Omental fat pad (tissue), 4 donors: ENCODE data around the gene LAMC3. TPM values are rescaled to one million over a fixed set of nuclear protein-coding genes. Genes with fewer than 3 reads are reported as not detected.

ENCODE experiments used
- ATAC-seq: fragments of 150-250 bp; one replicate; pipeline ENCODE4 v1.9.1; 2016; ENCODE audit warnings: mild to moderate bottlenecking, moderate library complexity; ENCODE audit not compliant: low FRiP score
- DNase-seq: peaks from one replicate; pipeline ENCODE4 v3.0.0-alpha.2; 2019; ENCODE audit warnings: low spot score
- small RNA-seq: library from RNA; depleted of rRNA; stranded (forward); fragments of <200 nt; gene quantifications from one replicate; pipeline ENCODE3, GENCODE V24; 2016
- total RNA-seq, 4 donors: library from RNA; depleted of rRNA; stranded (reverse); fragments of >200 nt; gene quantifications; one replicate each; pipeline ENCODE4 v1.1.0, GENCODE V29; 2016
- TF ChIP-seq, protein P1 (sequence below), 3 donors: fragments of 450-650 bp; IDR thresholded peaks; one replicate each; pipeline ENCODE4 v1.5.1; 2016 to 2017; ENCODE audit warnings: antibody characterized with exemption in 3 of 3, mild to moderate bottlenecking in 3 of 3, moderate library complexity in 2 of 3

LAMC3 gene
- total RNA-seq, 4 donors from 2014 or later, result 0.09 to 1.9 (median 0.65) TPM

DNA sequence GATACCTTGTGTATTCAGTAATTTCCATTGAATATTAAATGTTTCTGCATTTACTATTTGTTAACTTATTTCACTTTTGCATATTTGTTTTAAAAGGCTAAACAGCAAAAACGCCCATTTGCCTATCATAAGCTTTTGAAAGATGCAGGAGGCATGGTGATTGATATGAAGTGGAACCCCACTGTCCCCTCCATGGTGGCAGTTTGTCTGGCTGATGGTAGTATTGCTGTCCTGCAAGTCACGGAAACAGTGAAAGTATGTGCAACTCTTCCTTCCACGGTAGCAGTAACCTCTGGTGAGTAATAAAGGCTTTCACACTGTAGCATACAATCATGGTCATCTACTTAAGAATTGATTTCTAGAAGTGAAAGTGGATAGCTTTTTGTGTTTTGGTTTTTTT lies 120.2 kb downstream of the LAMC3 start:
- TF ChIP-seq, protein P1, sequence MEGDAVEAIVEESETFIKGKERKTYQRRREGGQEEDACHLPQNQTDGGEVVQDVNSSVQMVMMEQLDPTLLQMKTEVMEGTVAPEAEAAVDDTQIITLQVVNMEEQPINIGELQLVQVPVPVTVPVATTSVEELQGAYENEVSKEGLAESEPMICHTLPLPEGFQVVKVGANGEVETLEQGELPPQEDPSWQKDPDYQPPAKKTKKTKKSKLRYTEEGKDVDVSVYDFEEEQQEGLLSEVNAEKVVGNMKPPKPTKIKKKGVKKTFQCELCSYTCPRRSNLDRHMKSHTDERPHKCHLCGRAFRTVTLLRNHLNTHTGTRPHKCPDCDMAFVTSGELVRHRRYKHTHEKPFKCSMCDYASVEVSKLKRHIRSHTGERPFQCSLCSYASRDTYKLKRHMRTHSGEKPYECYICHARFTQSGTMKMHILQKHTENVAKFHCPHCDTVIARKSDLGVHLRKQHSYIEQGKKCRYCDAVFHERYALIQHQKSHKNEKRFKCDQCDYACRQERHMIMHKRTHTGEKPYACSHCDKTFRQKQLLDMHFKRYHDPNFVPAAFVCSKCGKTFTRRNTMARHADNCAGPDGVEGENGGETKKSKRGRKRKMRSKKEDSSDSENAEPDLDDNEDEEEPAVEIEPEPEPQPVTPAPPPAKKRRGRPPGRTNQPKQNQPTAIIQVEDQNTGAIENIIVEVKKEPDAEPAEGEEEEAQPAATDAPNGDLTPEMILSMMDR (IDR thresholded peaks at IDR 0.05), result no peak
- ATAC-seq, result no peak

DNA sequence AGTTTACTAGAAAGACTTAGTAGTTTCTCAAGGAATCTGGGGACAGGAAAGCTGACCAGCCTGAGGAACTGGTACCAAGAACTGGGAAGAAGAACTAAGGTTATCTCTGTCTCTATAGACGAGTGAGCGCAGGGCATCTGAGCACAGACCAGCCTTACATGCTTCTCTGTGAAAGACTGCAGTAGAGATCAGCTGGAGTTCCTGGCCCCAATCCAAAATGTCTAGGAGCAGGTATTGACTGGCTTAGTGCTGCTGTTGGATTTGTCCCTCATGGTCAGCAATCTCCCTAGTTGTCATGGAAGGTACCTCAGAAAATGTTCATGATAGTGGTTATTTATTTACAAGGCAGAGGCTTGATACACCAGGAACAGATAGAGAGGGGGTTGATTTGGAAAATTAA lies 129.7 kb downstream of the LAMC3 start:
- DNase-seq, result no peak
- TF ChIP-seq, protein P1 (IDR thresholded peaks at IDR 0.05), result no peak
- no peak for ATAC-seq

More for the DNA sequence above, 120.2 kb downstream of the LAMC3 start:
- no peak for DNase-seq

DNA sequence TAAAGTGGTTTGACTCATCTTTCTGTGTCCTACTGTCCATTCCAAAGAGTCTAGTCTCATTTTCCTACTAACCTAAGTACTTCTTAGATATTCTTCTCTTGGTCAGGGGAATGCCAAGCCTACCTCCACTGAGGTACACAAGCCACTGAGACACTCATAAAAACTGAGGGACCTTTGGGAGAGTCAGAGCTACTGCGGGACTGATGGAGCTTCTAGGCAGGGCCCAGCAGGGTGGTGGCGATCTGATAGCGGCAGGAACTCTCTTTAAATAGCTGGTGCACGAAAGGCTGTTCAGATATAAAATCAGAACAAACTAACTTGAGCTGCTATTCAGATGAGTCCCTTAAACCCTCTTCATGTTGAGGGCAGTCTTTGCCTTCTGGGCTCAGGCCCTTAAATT lies 131.1 kb downstream of the LAMC3 start:
- no peak for DNase-seq
- TF ChIP-seq, protein P1 (IDR thresholded peaks at IDR 0.05), result no peak
- ATAC-seq, result no peak

DNA sequence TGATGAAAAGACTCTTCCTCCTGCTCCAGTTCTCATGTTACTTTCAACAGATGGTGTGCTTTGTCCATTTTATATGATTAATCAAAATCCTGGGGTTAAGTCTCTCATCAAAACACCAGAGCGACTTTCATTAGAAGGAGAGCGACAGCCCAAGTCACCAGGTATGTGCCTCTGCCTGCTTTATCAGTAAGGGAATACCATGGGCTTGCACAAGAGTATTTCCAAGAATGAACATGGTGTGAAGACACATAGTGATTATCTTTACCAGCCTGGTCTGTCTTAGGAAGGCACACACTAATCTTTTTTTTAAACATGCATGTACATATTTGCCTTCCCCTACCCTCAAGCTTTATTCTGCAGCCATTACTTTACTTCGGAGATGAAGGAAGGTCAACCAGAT lies 131.6 kb downstream of the LAMC3 start:
- ATAC-seq (no peak), DNase-seq (no peak)
- TF ChIP-seq, protein P1 (IDR thresholded peaks at IDR 0.05), result no peak

DNA sequence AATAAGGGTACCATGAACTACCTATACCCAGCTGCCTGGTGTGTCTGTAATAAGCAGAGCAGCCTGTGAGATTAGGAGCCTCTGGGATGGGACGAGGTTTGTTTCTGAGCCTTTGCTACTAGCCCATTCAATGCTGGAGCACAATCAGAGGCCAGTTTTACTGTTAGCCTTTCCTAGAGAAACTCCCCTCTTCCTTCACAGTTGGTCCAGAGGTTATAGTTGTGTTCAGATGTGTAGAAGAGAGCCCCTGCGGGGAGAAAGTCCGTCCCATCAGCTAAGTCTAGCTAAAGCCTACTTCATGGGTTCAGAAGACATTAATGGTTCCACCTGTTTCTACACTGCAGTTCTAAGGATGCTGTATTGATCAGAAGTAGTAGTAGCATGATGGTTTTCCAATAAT lies 133.2 kb downstream of the LAMC3 start:
- DNase-seq (no peak), ATAC-seq (no peak)
- TF ChIP-seq, protein P1 (IDR thresholded peaks at IDR 0.05), result no peak

Small RNA genes within 50 kb of the gene (small RNA-seq; reads per million reads assigned to genes)
- gene RF00322, result not detected
- not detected for gene RNU6-881P

Other genes starting within 250 kb of the LAMC3 start
- 10 to 100 TPM; 48.8 to 82.8 (median 75.3) TPM for gene ABL1, start 173.9 kb upstream of the LAMC3 start, total RNA-seq
- not detected for gene QRFP, start 112.4 kb upstream of the LAMC3 start, total RNA-seq
- gene FIBCD1, start 69.9 kb upstream of the LAMC3 start, total RNA-seq, result 1 to 10 TPM in 1 of 4 donors, not detected in 3; 1.6 TPM
- 100 to 1,000 TPM in 1 of 4 donors, 10 to 100 TPM in 3; 19.9 to 121 (median 38.4) TPM for gene AIF1L, start 87.4 kb downstream of the LAMC3 start, total RNA-seq
- 10 to 100 TPM; 27.4 to 78.3 (median 47.4) TPM for gene NUP214, start 116.4 kb downstream of the LAMC3 start, total RNA-seq